Activated naive CD4-positive, alpha-beta T cell treated with anti-CD3 and anti-CD28 coated beads, Interleukin-2, amount 10 ng/mL, durations not matched to agents 7 days and 5 days (primary cell): ENCODE results near the gene RGS6.
A peak's percentile ranks its signal among the peaks of the same experiment; 100 is the strongest.
"Not testable (repeated sequence)": the region's sequence is repeated elsewhere in the genome, so short reads cannot be mapped to it uniquely, and the experiment has no call there.

Source experiments
- CTCF ChIA-PET: fragments of 350-600 bp; sonication (Branson Sonifier 250); formaldehyde crosslinking; loops from one replicate; lab custom pipeline; 2021; ENCODE audit warnings: antibody characterized with exemption; lab: Charles Lee
- DNase-seq: peaks from one replicate; pipeline ENCODE4 v3.0.0-alpha.2; 2020
- H3K27ac Mint-ChIP-seq: one replicate; pipeline ENCODE4 v1.8.0; 2021; ENCODE audit warnings: mild to moderate bottlenecking, moderate library complexity, mixed read lengths
- H3K27me3 Mint-ChIP-seq: one replicate; pipeline ENCODE4 v1.8.0; 2021; ENCODE audit warnings: mild to moderate bottlenecking, mixed read lengths
- H3K36me3 Mint-ChIP-seq: one replicate; pipeline ENCODE4 v1.8.0; 2021; ENCODE audit warnings: mixed read lengths
- H3K4me1 Mint-ChIP-seq: one replicate; pipeline ENCODE4 v1.8.0; 2021; ENCODE audit warnings: mixed read lengths
- H3K4me3 Mint-ChIP-seq: one replicate; pipeline ENCODE4 v1.8.0; 2021; ENCODE audit warnings: mild to moderate bottlenecking, moderate library complexity, mixed read lengths
- H3K9me3 Mint-ChIP-seq: one replicate; pipeline ENCODE4 v1.8.0; 2021; ENCODE audit warnings: mixed read lengths

Gene RGS6

GRCh38 chr14:71931492-71932228, 569 bp upstream of the RGS6 start:
- CTCF ChIA-PET = interaction anchor here (0.9 to 2.0 kb wide), 5 partner anchors 12 to 515 kb away, joined by 3 to 5 read pairs (median 4); no protein-coding TSS in a partner anchor
- Mint-ChIP-seq H3K4me3 (no peak overlapping the region), H3K36me3 (peaks cover 3% of the 10 kb centered on the region), H3K9me3 (no peaks in the 10 kb centered on the region), H3K27ac (no peak overlapping the region), H3K4me1 (peaks cover 15% of the 10 kb centered on the region), H3K27me3 (peaks cover 49% of the 10 kb centered on the region)
- DNase-seq = peak; percentile 27

- H3K27me3 Mint-ChIP-seq = peaks cover 49% of the 10 kb centered on the region
- H3K27ac Mint-ChIP-seq = no peak overlapping the region
- DNase-seq = no peak
- CTCF ChIA-PET = interaction anchor here (0.9 to 2.0 kb wide), 2 partner anchors 77 to 90 kb away, joined by 3 to 5 read pairs; no protein-coding TSS in a partner anchor
- peak overlapping the region; percentile 49 for H3K4me3 Mint-ChIP-seq
- no peaks in the 10 kb centered on the region for H3K9me3 Mint-ChIP-seq
- peaks cover 3% of the 10 kb centered on the region for H3K36me3 Mint-ChIP-seq
- peaks cover 15% of the 10 kb centered on the region for H3K4me1 Mint-ChIP-seq
These were observed 865 bp downstream of the RGS6 start for GRCh38 chr14:71933001-71933587.

GRCh38 chr14:71938273-71938672, 6.0 kb downstream of the RGS6 start:
- DNase-seq, H3K4me1 Mint-ChIP-seq, H3K9me3 Mint-ChIP-seq, H3K27ac Mint-ChIP-seq, H3K4me3 Mint-ChIP-seq, CTCF ChIA-PET, H3K36me3 Mint-ChIP-seq: not testable (repeated sequence)
- peaks cover 17% of the 10 kb centered on the region for H3K27me3 Mint-ChIP-seq

- H3K9me3 Mint-ChIP-seq, H3K4me3 Mint-ChIP-seq, H3K36me3 Mint-ChIP-seq, CTCF ChIA-PET, H3K27ac Mint-ChIP-seq, H3K27me3 Mint-ChIP-seq, DNase-seq, H3K4me1 Mint-ChIP-seq: not testable (repeated sequence)
These were observed 7.1 kb downstream of the RGS6 start for GRCh38 chr14:71939344-71939743.

- H3K36me3 Mint-ChIP-seq, DNase-seq, H3K27ac Mint-ChIP-seq, H3K4me1 Mint-ChIP-seq, H3K9me3 Mint-ChIP-seq, CTCF ChIA-PET, H3K4me3 Mint-ChIP-seq, H3K27me3 Mint-ChIP-seq: not testable (repeated sequence)
These were observed 8.3 kb downstream of the RGS6 start for GRCh38 chr14:71940500-71940899.

- H3K27me3 Mint-ChIP-seq, H3K4me1 Mint-ChIP-seq, H3K27ac Mint-ChIP-seq, CTCF ChIA-PET, DNase-seq, H3K36me3 Mint-ChIP-seq, H3K4me3 Mint-ChIP-seq, H3K9me3 Mint-ChIP-seq: not testable (repeated sequence)
These were observed 9.4 kb downstream of the RGS6 start for GRCh38 chr14:71941616-71942015.

- Mint-ChIP-seq H3K27ac (no peak overlapping the region), H3K36me3 (no peaks in the 10 kb centered on the region), H3K27me3 (no peaks in the 10 kb centered on the region), H3K9me3 (peaks cover 7% of the 10 kb centered on the region), H3K4me3 (no peak overlapping the region), H3K4me1 (no peaks in the 10 kb centered on the region)
- no peak for DNase-seq
- CTCF ChIA-PET = no interaction called here
These were observed 10.9 kb downstream of the RGS6 start for GRCh38 chr14:71942904-71943694.

GRCh38 chr14:71943695-71944018, 11.4 kb downstream of the RGS6 start:
- no peak overlapping the region for H3K27ac Mint-ChIP-seq
- CTCF ChIA-PET = no interaction called here
- no peaks in the 10 kb centered on the region for H3K36me3 Mint-ChIP-seq
- no peak overlapping the region for H3K4me3 Mint-ChIP-seq
- peaks cover 7% of the 10 kb centered on the region for H3K9me3 Mint-ChIP-seq
- DNase-seq = no peak
- no peaks in the 10 kb centered on the region for H3K4me1 Mint-ChIP-seq
- H3K27me3 Mint-ChIP-seq = no peaks in the 10 kb centered on the region

- Mint-ChIP-seq H3K9me3 (no peaks in the 10 kb centered on the region), H3K27ac (no peak overlapping the region), H3K4me3 (no peak overlapping the region), H3K36me3 (no peaks in the 10 kb centered on the region), H3K27me3 (no peaks in the 10 kb centered on the region), H3K4me1 (no peaks in the 10 kb centered on the region)
- no peak for DNase-seq
- CTCF ChIA-PET = no interaction called here
These were observed 15.8 kb downstream of the RGS6 start for GRCh38 chr14:71947947-71948500.

- no peak overlapping the region for H3K27ac Mint-ChIP-seq
- H3K36me3 Mint-ChIP-seq = no peaks in the 10 kb centered on the region
- H3K27me3 Mint-ChIP-seq = no peaks in the 10 kb centered on the region
- H3K9me3 Mint-ChIP-seq = no peaks in the 10 kb centered on the region
- no peaks in the 10 kb centered on the region for H3K4me1 Mint-ChIP-seq
- CTCF ChIA-PET = no interaction called here
- DNase-seq = no peak
- no peak overlapping the region for H3K4me3 Mint-ChIP-seq
These were observed 20.4 kb downstream of the RGS6 start for GRCh38 chr14:71952381-71953363.

- Mint-ChIP-seq H3K27me3 (no peaks in the 10 kb centered on the region), H3K36me3 (no peaks in the 10 kb centered on the region), H3K9me3 (no peaks in the 10 kb centered on the region), H3K4me3 (no peak overlapping the region), H3K4me1 (no peaks in the 10 kb centered on the region), H3K27ac (no peak overlapping the region)
- CTCF ChIA-PET = no interaction called here
- DNase-seq = no peak
These were observed 24.8 kb downstream of the RGS6 start for GRCh38 chr14:71956920-71957563.

GRCh38 chr14:71959055-71959454, 26.8 kb downstream of the RGS6 start:
- no peak overlapping the region for H3K4me3 Mint-ChIP-seq
- H3K36me3 Mint-ChIP-seq = no peaks in the 10 kb centered on the region
- CTCF ChIA-PET = no interaction called here
- no peak for DNase-seq
- H3K27me3 Mint-ChIP-seq = no peaks in the 10 kb centered on the region
- H3K27ac Mint-ChIP-seq = no peak overlapping the region
- H3K4me1 Mint-ChIP-seq = no peaks in the 10 kb centered on the region
- H3K9me3 Mint-ChIP-seq = no peaks in the 10 kb centered on the region
